HEK293 (cell line): ENCODE data around the gene PALMD.

Experiments used
- CTCF ChIA-PET: fragments of 350-600 bp; formaldehyde crosslinking; extraction: SDS; loops from one replicate; lab custom pipeline; 2021; ENCODE audit warnings: antibody characterized with exemption; lab: Yijun Ruan, JAX
- POLR2A ChIA-PET: fragments of 300-600 bp; formaldehyde crosslinking; extraction: SDS; loops from one replicate; lab custom pipeline; 2020; ENCODE audit warnings: antibody characterized with exemption, inconsistent platforms; lab: Yijun Ruan, JAX
- H3K27ac ChIP-seq: fragments of 200-500 bp; sonication (Bioruptor generic); 2 replicates; pipeline ENCODE4 v1.5.1; 2014; ENCODE audit warnings: low read depth, low read length, control low read depth, inconsistent platforms; ENCODE audit errors: extremely low read depth
- H3K36me3 ChIP-seq, 2 experiments: fragments of 200-500 bp in 1 of 2; sonication (Bioruptor generic) in 1 of 2; 1 replicate in 1 of 2; 2 replicates in 1 of 2; pipeline ENCODE4 v1.5.1; 2014 to 2017; ENCODE audit warnings: inconsistent platforms in 2 of 2, low read length in 2 of 2; ENCODE audit not compliant: control insufficient read depth in 2 of 2, insufficient read depth in 1 of 2
- H3K4me1 ChIP-seq: fragments of 200-500 bp; sonication (Bioruptor generic); 2 replicates; pipeline ENCODE4 v1.5.1; 2014; ENCODE audit warnings: mild to moderate bottlenecking, low read length, inconsistent platforms; ENCODE audit not compliant: control insufficient read depth, insufficient read depth
- H3K4me3 ChIP-seq: 2 replicates; pipeline ENCODE4 v1.5.1; 2011; ENCODE audit warnings: low read depth, mild to moderate bottlenecking, control low read depth, low read length, moderate library complexity
- H3K9me3 ChIP-seq: fragments of 200-500 bp; sonication (Bioruptor generic); 2 replicates; pipeline ENCODE4 v1.5.1; 2014; ENCODE audit warnings: low read depth, low read length, inconsistent platforms; ENCODE audit not compliant: control insufficient read depth, insufficient read depth
- CTCF ChIP-seq: fragments of 450-650 bp; formaldehyde crosslinking; IDR thresholded peaks from 2 replicates; pipeline ENCODE4 v1.5.1; 2016; ENCODE audit warnings: missing biosample characterization, missing genetic modification characterization
- KLF7 ChIP-seq: fragments of 450-650 bp; formaldehyde crosslinking; IDR thresholded peaks from 2 replicates; pipeline ENCODE4 v1.5.1; 2016; ENCODE audit warnings: missing biosample characterization, missing genetic modification characterization, borderline replicate concordance
- OSR2 ChIP-seq: fragments of 450-650 bp; formaldehyde crosslinking; IDR thresholded peaks from 2 replicates; pipeline ENCODE4 v1.5.1; 2016; ENCODE audit warnings: missing biosample characterization, missing genetic modification characterization
- OVOL3 ChIP-seq: fragments of 450-650 bp; formaldehyde crosslinking; IDR thresholded peaks from 2 replicates; pipeline ENCODE4 v1.5.1; 2016; ENCODE audit warnings: missing biosample characterization, missing genetic modification characterization
- ZBTB17 ChIP-seq: fragments of 450-650 bp; formaldehyde crosslinking; IDR thresholded peaks from 2 replicates; pipeline ENCODE4 v1.5.1; 2016; ENCODE audit warnings: missing biosample characterization, missing genetic modification characterization
- ZBTB8A ChIP-seq: fragments of 450-650 bp; formaldehyde crosslinking; IDR thresholded peaks from 2 replicates; pipeline ENCODE4 v1.5.1; 2016; ENCODE audit warnings: missing biosample characterization, missing genetic modification characterization
- ZNF146 ChIP-seq: fragments of 450-650 bp; formaldehyde crosslinking; IDR thresholded peaks from 2 replicates; pipeline ENCODE4 v1.5.1; 2016; ENCODE audit warnings: missing biosample characterization, missing genetic modification characterization
- ZNF558 ChIP-seq: fragments of 450-650 bp; formaldehyde crosslinking; IDR thresholded peaks from 2 replicates; pipeline ENCODE4 v1.5.1; 2016; ENCODE audit warnings: missing biosample characterization, missing genetic modification characterization
- ZNF585B ChIP-seq: fragments of 450-650 bp; formaldehyde crosslinking; IDR thresholded peaks from 2 replicates; pipeline ENCODE4 v1.5.1; 2016; ENCODE audit warnings: missing biosample characterization, missing genetic modification characterization
- ZNF596 ChIP-seq: fragments of 450-650 bp; IDR thresholded peaks from 2 replicates; pipeline ENCODE4 v1.5.0; 2018; ENCODE audit warnings: missing biosample characterization, mild to moderate bottlenecking, missing genetic modification characterization, moderate library complexity
- ZNF645 ChIP-seq: fragments of 450-650 bp; formaldehyde crosslinking; IDR thresholded peaks from 2 replicates; pipeline ENCODE4; 2016; ENCODE audit warnings: missing biosample characterization, missing genetic modification characterization
- ZNF660 ChIP-seq: fragments of 450-650 bp; IDR thresholded peaks from 2 replicates; pipeline ENCODE4 v1.5.1; 2018; ENCODE audit warnings: missing biosample characterization, mild to moderate bottlenecking, missing genetic modification characterization
- ZNF791 ChIP-seq: fragments of 450-650 bp; formaldehyde crosslinking; IDR thresholded peaks from 2 replicates; pipeline ENCODE4 v1.5.1; 2016; ENCODE audit warnings: missing biosample characterization, missing genetic modification characterization
- ZSCAN5A ChIP-seq: fragments of 450-650 bp; formaldehyde crosslinking; IDR thresholded peaks from 2 replicates; pipeline ENCODE4 v1.5.1; 2016; ENCODE audit warnings: missing biosample characterization, missing genetic modification characterization
- TF ChIP-seq, protein P1 (sequence below): fragments of 450-650 bp; formaldehyde crosslinking; IDR thresholded peaks from 2 replicates; pipeline ENCODE4 v1.5.0; 2017; ENCODE audit warnings: missing biosample characterization, missing genetic modification characterization, borderline replicate concordance
- TF ChIP-seq, protein P2 (sequence below): fragments of 450-650 bp; formaldehyde crosslinking; IDR thresholded peaks from 2 replicates; pipeline ENCODE4 v1.5.1; 2016; ENCODE audit warnings: missing biosample characterization, missing genetic modification characterization
- TF ChIP-seq, protein P3 (sequence below): fragments of 450-650 bp; formaldehyde crosslinking; IDR thresholded peaks from 2 replicates; pipeline ENCODE4 v1.5.1; 2016; ENCODE audit warnings: missing biosample characterization, missing genetic modification characterization

PALMD gene

DNA sequence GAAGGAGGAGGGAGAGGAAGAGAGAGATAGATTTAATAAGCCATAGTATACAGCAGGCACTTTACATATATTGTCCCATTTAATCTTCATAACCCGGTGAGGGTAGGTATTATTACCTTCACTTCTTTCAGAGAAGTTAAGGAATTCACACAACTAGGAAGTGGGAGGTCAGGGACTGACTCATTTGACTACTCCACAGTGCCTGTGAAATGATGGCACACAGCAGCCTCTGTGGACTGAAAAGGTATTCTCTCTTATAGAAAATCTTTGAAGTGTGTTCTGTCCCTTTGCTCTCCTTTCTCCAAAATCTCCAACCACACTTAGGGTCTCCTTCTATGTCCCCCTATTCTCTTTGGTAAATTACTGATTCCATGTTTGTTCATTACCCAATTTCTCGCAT is 23.9 kb downstream of the PALMD start (continued):
- TF ChIP-seq, protein P1, sequence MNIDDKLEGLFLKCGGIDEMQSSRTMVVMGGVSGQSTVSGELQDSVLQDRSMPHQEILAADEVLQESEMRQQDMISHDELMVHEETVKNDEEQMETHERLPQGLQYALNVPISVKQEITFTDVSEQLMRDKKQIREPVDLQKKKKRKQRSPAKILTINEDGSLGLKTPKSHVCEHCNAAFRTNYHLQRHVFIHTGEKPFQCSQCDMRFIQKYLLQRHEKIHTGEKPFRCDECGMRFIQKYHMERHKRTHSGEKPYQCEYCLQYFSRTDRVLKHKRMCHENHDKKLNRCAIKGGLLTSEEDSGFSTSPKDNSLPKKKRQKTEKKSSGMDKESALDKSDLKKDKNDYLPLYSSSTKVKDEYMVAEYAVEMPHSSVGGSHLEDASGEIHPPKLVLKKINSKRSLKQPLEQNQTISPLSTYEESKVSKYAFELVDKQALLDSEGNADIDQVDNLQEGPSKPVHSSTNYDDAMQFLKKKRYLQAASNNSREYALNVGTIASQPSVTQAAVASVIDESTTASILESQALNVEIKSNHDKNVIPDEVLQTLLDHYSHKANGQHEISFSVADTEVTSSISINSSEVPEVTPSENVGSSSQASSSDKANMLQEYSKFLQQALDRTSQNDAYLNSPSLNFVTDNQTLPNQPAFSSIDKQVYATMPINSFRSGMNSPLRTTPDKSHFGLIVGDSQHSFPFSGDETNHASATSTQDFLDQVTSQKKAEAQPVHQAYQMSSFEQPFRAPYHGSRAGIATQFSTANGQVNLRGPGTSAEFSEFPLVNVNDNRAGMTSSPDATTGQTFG (tag by site-specific recombination), result no peak
- TF ChIP-seq ZNF596 (no peak), KLF7 (tag by site-specific recombination) (no peak), OVOL3 (no peak), OSR2 (tag by site-specific recombination) (no peak), ZNF585B (tag by site-specific recombination) (no peak)
- TF ChIP-seq, protein P2, sequence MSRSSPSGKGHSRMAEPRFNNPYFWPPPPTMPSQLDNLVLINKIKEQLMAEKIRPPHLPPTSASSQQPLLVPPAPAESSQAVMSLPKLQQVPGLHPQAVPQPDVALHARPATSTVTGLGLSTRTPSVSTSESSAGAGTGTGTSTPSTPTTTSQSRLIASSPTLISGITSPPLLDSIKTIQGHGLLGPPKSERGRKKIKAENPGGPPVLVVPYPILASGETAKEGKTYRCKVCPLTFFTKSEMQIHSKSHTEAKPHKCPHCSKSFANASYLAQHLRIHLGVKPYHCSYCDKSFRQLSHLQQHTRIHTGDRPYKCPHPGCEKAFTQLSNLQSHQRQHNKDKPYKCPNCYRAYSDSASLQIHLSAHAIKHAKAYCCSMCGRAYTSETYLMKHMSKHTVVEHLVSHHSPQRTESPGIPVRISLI (tag by site-specific recombination), result no peak
- TF ChIP-seq, protein P3, sequence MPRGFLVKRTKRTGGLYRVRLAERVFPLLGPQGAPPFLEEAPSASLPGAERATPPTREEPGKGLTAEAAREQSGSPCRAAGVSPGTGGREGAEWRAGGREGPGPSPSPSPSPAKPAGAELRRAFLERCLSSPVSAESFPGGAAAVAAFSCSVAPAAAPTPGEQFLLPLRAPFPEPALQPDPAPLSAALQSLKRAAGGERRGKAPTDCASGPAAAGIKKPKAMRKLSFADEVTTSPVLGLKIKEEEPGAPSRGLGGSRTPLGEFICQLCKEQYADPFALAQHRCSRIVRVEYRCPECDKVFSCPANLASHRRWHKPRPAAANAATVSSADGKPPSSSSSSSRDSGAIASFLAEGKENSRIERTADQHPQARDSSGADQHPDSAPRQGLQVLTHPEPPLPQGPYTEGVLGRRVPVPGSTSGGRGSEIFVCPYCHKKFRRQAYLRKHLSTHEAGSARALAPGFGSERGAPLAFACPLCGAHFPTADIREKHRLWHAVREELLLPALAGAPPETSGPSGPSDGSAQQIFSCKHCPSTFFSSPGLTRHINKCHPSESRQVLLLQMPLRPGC (tag by site-specific recombination), result no peak
- TF ChIP-seq, all 188 proteins: peak for 0

- H3K27ac ChIP-seq, result no peak overlapping the region
- TF ChIP-seq ZNF660, result no peak
- no peak for TF ChIP-seq ZNF791 (tag by site-specific recombination)
- TF ChIP-seq CTCF (tag by site-specific recombination), result no peak
- TF ChIP-seq ZNF558 (tag by site-specific recombination), result no peak
- no peak for TF ChIP-seq ZNF645 (tag by site-specific recombination)
- no peak for TF ChIP-seq ZBTB8A (tag by site-specific recombination)
- no peak for TF ChIP-seq ZBTB17 (tag by site-specific recombination)
- no peak for TF ChIP-seq ZSCAN5A (tag by site-specific recombination)
- TF ChIP-seq ZNF146, result no peak
- no peaks in the 10 kb centered on the region for H3K36me3 ChIP-seq
- POLR2A ChIA-PET, result no interaction called here
- peaks cover 8% of the 10 kb centered on the region; the same call in 1 of the 2 replicates for H3K4me1 ChIP-seq
- no peak overlapping the region for H3K4me3 ChIP-seq
- no peaks in the 10 kb centered on the region for H3K9me3 ChIP-seq
- CTCF ChIA-PET, result interaction anchor here (0.9 kb wide), 1 partner anchor 15 kb away, joined by 3 read pairs; no protein-coding TSS in a partner anchor
These were observed 24.7 kb downstream of the PALMD start for GRCh38 chr1:99670583-99670982.
